ENCODE data around the gene HCK.

The HCK gene

DNA sequence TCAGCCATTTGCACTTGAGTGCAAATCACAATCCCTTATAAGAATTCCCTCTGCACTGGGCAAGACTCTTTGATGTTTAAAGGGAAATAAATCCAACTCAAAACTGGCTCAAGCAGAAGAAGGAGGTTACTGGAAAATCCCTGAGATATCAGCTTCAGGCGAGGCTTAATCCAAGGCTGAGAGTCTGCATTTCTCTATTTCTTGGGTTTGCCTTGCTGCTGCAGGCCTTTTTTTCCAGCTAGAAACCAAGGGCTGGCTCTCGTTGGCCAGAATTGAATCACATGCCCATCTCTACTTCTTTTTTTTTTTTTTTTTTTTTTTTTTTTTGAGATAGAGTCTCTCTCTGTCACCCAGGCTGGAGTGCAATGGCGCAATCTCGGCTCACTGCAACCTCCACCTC lies 11.7 kb downstream of the HCK start:
- no peak for DNase-seq

DNA sequence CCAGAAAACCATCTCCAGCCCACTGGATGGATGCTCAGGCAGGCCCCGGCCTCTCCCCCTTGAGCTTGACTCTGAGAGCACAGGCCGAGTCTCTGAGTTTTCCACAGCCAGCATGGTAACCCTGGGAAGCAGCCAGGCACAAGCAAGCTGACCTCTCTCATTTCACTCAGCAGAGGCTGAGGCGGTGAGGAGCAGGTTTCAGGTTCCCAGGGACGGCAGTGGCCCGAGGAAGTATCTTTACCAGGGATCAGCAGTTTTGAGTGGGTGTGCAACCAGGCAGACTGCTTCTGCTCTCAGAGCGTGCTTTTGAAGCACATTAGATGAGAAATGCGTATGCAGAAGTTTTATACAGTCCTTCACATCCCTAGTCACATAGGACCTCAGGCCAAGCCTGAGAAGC lies 12.6 kb downstream of the HCK start:
- DNase-seq: no peak

DNA sequence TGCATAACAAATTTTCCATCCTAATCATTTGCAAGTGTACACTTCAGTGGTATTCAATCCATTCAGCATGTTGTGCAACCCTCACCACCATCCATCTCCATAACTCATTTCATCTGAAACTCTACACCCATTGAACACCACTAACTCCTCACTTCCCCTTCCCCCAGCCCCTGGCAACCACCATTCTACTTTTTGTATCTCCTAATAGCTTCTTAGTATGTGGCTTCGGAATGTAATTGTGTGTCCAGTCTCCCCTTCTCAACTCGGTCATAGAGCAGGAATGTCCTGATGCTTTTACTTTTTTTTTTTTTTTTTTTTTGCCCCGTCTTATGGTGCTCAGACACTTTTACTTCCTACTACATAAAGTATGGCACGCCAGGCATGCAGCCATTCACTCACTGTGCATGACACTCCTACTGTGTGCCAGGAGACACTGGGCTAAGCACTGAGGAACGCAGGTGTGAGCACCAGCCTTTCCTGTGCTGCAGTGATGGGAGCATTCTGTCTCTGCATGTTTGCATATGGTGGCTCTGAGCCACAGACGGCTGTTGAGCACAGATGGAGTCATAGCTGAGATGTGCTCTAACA lies 15.3 kb downstream of the HCK start:
- DNase-seq: no peak

DNA sequence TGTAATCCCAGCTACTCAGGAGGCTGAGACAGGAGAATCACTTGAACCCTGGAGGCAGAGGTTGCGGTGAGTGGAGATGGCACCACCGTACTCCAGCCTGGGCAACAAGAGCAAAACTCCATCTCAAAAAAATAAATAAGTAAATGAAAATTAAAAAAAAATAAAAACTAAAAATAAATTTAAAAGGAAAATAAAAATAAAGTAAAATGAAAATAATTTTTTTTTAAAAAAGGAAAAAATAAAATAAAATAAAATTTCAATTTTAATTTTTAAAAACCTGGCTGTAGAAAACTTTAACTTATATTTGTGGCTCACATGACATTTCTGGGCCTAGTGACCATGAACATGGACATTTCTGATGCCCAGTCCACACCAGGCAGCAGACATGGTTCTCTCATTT lies 16.1 kb downstream of the HCK start:
- DNase-seq: no peak

DNA sequence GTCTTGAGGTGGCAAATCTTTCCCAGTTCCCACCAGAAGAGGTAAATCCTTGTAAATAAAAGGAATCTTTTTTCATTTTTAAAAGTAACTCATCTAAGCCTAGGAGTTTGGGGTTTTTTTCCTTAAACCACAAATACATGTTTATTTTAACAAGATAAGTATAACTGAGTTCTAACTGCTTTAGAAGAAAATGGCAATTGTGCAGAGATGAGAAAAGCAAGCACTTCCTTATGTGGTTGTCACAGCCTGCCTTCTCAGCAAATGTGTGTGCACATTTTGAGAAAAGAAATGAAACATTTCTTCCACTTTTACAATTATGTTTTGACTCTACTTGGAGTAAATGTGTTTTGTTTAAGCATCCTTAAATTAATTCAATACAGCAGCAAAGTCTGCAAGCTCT lies 17.7 kb downstream of the HCK start:
- peak in 1 of 5 experiments; percentile 19 for DNase-seq

DNA sequence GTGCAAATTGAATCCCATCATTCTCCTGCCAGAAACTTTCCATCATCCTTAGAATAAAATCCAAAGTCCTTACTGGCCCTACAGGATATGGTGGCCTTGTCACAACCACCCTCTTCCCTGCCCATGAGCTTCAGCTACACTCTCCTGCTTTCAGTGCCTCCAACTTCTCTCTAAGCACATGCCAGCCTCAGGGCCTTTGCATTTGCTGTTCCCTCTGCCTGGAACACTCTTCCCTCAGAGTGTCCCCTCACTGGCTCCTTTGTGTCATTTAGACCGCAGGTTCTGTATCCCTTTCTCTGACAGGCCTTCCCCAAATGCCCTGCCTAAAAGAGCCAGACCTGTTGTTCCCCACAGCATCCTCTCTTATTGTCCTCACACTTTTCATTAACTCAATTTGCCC lies 18.2 kb downstream of the HCK start:
- no peak for DNase-seq

DNA sequence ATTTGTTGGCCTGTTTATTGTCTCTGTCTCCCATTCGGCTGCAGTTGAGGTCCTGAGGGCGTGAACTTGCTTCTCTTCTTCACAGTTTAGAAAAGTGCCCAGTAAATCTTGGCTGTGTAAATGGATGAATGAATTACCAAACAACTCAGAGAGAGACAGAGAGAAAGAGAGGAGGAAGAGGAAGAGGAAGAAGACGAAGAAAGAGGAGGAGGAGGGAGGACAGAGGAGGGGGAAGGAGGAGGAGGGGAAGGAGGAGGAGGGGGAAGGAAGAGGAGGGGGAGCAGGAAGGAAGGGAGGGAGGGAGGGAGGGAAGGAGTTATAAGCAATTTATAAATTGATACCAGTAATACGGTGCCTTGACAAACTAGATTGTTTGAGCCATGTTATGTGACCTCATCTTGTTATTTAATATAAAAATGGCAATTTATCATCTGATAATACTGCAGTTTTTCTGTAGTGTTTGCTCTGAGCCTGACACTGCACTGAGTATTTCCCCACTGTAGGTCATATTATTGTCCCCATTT lies 18.7 kb downstream of the HCK start:
- no peak for DNase-seq

DNA sequence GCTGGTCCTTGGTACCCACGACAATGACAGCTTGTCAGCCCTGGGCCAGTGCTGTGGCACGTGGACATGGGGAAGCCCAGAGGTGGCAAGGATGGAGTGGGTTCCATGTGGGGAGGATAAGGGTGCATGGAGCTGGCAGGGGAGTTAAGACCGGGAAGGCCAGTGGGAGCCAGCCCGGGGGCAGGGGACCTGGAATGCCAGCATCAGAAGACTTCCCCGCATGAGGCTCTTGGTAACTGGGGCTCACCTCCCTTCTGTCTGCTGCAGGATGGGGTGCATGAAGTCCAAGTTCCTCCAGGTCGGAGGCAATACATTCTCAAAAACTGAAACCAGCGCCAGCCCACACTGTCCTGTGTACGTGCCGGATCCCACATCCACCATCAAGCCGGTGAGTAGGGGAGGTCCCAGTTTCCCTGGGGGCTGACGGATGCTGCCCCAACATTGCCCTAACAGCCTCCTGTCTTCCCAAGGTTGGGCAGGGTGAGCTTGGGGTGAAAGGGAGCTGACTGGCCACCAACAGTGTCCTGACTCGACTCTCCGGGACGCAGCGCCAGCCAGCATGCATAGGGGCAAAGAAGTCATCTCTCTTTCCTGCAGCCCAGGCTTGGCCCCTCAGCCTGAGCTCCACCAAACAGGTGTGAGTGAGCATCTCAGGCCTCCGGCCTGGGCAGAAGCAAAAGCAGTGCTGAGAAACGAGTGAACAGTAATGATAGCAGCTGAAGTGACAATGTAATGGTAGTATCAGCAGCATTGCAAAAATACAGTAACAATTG lies 19.5 kb downstream of the HCK start:
- DNase-seq: no peak

DNA sequence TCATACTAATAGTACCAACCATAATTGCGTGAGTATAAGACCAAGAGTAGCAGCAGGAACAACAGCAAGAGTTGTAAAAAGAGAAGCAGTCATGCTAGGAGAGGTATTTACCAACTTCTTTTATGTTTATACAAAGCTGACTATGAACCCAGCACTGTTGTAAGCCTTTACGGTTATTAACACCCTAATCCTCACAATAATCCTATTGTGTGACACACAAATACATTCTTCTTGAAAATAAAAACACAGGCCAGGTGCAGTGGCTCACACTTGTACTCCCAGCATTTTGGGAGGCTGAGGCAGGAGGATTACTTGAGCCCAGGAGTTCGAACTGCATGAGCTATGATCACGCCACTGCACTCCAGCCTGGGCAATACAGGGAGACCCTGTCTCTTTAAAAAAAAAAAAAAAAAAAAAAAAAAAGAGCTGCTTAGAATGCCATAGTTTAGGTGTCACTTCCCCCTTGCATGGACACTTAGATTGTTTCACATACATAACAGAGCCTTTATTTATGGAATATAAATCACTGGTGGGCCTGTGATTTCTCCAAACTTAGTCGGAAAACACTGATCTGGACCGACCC lies 20.2 kb downstream of the HCK start:
- no peak for DNase-seq

DNA sequence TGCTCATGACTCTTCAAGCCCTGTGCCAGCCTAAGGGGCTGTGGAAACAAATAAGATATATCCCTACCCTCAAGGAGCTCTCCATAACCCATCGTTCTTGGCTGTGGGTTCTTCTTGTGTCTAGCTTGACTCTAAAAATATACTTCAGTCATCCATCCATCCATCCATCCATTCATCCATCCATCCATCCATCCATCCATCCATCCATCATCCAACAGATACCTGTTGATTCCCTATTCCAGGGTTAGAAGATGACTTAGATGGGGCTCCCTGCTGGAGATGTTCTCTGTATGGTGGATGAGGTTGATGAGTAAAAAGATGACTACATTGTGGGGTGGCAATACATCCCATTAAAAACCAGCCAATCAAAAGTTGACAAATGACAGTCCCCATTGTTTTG lies 23.5 kb downstream of the HCK start:
- DNase-seq: no peak

DNA sequence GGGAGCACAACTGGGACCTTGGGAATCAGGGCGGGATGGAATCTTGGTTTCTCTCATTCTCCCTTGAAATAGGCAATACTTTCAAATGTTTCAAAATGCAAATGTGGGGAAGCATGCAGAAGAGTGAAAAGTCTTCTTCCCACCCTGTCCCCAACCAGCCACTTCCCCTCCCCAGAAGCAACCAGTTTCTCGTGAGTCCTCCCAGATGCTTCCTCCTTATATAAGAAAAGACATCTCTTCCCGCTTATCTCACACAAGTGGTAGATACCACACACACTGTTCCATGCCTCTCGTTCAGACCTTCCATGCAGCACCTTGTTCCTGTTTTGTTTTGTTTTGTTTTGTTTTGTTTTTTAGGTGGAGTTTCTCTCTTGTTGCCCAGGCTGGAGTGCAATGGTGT lies 25.1 kb downstream of the HCK start:
- no peak for DNase-seq

DNA sequence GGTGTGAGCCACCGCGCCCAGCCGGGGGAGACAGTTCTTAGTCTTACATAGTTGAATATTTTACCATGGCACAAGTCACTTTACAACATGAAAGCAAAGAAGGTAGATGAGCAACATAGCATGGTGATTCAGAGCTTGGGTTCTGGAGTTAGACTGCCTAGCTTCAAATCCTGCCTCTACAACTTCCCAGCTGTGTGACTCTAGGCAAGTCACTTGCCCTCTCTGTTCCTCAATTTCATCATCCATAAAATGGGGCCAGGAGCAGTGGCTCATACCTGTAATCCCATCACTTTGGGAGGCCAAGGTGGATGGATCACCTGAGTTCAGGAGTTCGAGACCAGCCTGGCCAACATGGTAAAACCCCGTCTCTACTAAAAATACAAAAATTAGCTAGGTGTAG lies 26.3 kb downstream of the HCK start:
- DNase-seq: no peak

DNA sequence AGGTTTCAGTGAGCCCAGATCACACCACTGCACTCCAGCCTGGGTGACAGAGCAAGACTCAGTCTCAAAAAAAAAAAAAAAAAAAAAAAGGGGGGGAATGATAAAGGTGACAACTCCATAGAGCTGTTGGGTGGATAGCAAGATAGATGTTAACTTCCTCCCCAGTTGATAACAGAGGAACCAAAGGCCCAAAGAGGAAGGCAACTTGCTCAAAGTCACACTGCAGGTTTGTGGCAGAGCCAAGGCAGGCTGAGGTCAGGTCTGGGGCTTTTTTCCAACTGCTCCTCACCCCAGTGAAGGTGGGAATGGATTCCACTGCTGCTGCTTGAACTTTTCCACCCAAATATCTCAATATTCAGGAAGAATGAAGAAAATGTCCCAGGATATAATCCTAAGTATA lies 26.7 kb downstream of the HCK start:
- no peak for DNase-seq

DNA sequence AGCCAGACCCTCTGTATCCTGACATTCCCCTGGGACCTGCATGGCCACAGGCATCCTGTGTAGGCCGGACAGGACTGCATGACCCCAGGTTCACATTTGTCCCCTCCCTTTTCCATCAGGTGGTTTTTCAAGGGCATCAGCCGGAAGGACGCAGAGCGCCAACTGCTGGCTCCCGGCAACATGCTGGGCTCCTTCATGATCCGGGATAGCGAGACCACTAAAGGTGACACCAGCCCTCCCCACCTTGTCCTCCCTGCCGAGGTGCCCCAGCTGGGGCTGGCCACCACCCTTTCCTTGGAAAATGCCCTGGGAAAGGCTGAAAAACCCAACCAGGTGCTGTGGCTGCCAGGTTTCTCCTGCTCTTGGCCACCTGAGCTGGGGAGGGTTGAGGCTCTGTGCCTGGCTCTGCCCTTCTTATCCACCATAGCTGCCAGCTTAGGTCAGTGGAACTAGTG lies 27.6 kb downstream of the HCK start:
- DNase-seq: no peak

DNA sequence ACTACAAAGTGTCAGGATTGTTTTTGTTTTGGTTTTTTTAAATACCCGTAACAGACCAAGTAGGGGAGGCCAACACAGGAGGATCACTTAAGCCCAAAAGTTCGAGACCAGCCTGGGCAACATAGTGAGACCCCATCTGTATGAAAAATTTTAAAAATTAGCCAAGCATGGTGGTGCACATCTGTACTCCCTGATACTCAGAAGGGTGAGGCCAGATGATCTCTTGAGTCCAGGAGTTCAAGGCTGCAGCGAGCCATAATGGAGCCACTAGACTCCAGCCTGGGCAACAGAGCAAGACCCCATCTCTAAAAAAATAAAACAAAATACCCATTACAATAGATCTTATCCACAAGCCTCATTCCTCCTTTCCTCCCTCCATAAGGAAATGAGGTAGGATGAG lies 28.7 kb downstream of the HCK start:
- no peak for DNase-seq

DNA sequence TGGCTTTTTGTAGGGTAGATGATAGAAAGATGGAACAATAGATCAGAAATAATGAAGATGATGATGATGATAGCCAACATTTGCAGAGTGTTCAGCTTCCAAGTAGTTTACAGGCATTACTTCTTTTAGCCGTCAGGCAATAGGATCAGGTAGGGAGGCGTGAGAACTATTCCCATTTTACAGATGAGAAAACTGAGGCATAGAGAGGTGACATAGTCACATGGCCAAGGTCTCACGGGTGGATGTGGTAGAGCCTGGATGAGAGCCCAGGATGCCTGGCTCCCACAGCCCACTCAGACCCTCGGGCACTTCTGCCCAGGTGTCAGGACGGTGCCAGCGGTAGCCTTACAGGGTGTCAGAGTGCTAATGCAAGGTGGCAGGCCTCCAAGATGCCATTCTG lies 31.4 kb downstream of the HCK start:
- no peak for DNase-seq

DNA sequence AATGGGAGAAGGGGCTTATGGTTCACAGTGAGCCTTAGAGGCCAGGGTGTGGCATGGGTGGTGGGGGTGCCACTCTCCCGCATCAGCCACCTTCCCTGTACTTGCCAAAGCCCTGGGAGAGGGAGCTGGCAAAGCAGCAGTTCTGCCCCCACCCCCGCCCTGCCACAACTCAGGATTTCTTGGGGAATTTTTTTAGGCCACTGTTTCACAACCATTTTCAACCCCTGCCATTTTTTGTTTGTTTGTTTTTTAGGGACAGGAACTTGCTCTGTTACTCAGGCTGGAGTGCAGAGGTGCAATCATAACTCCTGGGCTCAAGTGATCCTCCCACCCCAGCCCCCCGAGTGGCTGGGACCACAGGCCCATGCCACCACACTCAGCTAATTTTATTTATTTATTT lies 35.0 kb downstream of the HCK start:
- no peak for DNase-seq

DNA sequence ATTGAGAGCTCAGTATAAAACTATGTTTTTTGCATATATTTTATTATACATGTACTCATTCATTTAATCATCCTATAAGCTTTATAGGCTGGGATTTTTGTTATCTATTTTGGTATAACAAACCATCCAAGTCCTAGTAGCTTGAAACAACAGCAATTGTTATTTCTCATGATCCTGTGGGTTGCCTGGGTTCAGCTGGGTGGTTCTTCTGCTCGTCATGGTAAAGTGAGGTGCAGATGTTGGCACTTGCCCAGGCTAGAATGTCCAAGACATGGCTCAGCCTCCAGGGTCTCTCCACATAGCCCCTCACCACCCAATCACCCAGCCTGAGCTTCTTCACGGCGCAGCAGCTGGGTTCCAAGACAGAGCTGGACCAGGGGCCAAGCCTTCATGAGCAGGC lies 36.7 kb downstream of the HCK start:
- no peak for DNase-seq

DNA sequence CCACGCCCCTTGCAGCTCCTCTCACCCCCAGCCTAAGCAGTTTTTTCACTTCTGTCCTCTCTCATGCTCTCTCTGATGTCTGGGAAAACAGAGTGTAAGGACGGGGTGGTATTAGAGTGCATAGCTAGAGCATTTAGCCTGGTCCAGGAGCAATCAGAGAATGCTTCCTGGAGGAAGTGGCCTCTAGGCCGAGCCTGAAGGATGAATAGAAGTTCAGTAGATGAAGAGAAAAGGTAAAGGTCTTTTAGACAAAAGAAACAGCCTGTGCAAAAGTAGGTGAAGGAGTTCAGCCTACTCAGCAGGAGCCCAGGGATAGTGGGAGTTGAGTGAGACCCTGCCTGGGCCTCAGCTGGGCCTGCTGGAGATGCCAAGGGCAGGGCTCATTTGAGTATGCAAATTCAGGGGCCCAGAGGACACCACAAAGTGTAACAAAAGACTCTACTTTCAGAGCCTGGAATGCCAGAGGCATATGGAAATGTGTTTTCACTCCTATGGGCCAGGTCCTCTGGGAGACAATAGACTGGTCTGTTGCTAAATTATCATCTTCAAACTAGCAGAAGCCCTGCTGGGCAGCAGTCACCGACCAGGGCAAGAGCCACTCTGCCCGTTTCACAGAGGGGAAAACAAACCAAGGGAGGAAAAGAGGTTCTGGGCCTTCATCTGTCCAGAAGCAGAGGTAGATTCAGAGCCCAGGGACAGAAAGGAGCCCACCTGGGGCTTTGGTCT lies 37.8 kb downstream of the HCK start:
- no peak for DNase-seq

DNA sequence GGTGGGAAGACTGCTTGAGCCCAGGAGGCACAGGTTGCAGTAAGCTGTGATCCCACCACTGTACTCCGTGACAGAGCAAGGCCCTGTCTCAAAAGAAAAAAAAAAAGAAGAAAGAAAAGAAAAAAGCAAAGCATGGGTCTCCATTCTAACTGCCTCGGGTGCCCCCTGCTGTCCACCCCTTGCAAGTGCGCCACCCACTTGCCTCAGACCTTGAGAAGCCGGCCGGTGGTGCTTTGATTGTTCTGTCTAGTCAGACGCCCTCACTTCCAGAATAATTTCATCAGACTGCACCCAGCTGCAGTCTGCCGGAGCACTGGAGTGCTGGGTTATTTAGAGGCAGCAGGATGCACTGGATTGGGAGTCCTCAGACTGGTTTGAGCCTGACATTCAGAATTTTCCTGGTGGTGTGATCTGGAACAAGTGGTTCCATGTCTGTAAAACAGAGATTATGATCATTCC lies 39.9 kb downstream of the HCK start:
- peak; percentile 42 to 73 (median 62) for DNase-seq

DNA sequence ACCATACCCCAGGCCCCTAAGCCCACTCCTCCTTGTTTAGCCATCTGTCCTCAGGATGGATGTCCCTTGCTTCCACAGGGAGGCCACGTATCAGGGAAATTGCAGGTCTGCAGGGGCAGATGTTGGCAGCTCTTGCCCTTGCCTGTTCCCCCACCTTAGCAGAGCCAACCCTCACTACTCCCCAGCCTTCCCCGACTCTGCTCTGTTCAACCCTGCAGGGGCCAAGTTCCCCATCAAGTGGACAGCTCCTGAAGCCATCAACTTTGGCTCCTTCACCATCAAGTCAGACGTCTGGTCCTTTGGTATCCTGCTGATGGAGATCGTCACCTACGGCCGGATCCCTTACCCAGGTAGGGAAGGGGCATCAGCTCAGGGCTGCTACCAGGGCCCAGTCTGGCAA lies 46.7 kb downstream of the HCK start:
- no peak for DNase-seq

DNA sequence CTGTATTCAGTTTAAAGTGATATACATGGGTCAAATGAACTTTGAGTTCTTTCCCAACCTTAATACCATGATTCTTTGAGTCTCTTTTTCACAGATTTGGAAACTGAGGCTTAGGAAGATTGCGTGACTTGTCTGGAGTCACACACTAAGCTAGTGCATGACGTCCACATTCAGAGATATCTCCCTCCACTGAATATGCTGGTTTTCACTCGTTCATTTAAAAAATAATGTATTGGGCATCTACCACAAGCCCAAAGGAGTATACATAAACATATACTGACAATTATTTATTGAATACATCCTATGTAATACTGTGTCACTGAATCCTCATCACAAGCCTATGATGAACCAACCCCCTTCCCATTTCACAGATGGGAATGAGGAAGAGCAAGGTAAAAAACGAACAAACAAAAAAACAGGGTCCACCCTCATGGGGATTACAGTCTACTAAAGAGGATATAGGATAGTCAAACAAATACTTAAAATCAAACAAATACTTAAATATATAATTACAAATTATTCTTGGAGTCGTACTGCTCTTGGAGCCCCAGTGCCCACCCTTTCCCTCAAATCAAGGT lies 56.9 kb downstream of the HCK start:
- DNase-seq: no peak

Measured in T-helper 2 cell (primary cell).